WTC11 (cell line): ENCODE data around the gene NUB1.

ENCODE experiments used
- ESRRA ChIP-seq: sonication (generic); formaldehyde crosslinking; IDR thresholded peaks from 2 replicates; pipeline ENCODE4 v1.8.1; 2022; ENCODE audit warnings: mild to moderate bottlenecking, missing genetic modification reagents, borderline replicate concordance
- FOXJ3 ChIP-seq: sonication (generic); formaldehyde crosslinking; IDR thresholded peaks from 2 replicates; pipeline ENCODE4 v1.9.0; 2021; ENCODE audit warnings: missing genetic modification reagents, mild to moderate bottlenecking, borderline replicate concordance
- TF ChIP-seq, protein P1 (sequence below): fragments of 200-600 bp; IDR thresholded peaks from 2 replicates; pipeline ENCODE4 v1.8.0; 2022; ENCODE audit warnings: antibody characterized with exemption
- TF ChIP-seq, protein P2 (sequence below): sonication (generic); formaldehyde crosslinking; IDR thresholded peaks from 2 replicates; pipeline ENCODE4 v1.8.0; 2022; ENCODE audit warnings: mild to moderate bottlenecking, missing genetic modification reagents
- TF ChIP-seq, protein P3 (sequence below): sonication (generic); formaldehyde crosslinking; IDR thresholded peaks from 2 replicates; pipeline ENCODE4 v1.8.0; 2022; ENCODE audit warnings: mild to moderate bottlenecking, missing genetic modification reagents

DNA sequence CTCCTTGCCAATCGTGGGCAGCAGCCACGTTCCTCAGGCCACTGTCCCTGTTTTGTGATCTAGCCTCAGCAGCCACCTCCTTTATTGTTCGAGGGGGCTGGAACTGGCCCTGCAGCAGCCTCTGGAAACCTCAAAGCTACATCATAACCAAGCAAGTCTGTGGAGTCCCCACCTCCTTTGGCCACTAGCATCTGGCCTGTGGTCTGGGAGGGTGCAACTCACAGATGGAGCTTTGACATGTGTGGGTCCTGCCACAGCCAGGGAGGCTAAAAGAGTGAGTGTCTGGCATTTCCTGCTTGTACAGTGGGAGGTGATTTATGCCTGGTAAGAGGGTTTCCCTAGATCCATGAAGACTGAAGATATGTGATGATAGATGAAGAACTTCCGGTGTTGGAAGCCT is 32.3 kb upstream of the NUB1 start:
- TF ChIP-seq, protein P1, sequence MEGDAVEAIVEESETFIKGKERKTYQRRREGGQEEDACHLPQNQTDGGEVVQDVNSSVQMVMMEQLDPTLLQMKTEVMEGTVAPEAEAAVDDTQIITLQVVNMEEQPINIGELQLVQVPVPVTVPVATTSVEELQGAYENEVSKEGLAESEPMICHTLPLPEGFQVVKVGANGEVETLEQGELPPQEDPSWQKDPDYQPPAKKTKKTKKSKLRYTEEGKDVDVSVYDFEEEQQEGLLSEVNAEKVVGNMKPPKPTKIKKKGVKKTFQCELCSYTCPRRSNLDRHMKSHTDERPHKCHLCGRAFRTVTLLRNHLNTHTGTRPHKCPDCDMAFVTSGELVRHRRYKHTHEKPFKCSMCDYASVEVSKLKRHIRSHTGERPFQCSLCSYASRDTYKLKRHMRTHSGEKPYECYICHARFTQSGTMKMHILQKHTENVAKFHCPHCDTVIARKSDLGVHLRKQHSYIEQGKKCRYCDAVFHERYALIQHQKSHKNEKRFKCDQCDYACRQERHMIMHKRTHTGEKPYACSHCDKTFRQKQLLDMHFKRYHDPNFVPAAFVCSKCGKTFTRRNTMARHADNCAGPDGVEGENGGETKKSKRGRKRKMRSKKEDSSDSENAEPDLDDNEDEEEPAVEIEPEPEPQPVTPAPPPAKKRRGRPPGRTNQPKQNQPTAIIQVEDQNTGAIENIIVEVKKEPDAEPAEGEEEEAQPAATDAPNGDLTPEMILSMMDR, result no peak
- TF ChIP-seq, protein P2, sequence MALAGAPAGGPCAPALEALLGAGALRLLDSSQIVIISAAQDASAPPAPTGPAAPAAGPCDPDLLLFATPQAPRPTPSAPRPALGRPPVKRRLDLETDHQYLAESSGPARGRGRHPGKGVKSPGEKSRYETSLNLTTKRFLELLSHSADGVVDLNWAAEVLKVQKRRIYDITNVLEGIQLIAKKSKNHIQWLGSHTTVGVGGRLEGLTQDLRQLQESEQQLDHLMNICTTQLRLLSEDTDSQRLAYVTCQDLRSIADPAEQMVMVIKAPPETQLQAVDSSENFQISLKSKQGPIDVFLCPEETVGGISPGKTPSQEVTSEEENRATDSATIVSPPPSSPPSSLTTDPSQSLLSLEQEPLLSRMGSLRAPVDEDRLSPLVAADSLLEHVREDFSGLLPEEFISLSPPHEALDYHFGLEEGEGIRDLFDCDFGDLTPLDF (CRISPR knock-in tag), result no peak
- no peak for TF ChIP-seq ESRRA (CRISPR knock-in tag)
- TF ChIP-seq FOXJ3 (CRISPR knock-in tag), result no peak
- TF ChIP-seq, protein P3, sequence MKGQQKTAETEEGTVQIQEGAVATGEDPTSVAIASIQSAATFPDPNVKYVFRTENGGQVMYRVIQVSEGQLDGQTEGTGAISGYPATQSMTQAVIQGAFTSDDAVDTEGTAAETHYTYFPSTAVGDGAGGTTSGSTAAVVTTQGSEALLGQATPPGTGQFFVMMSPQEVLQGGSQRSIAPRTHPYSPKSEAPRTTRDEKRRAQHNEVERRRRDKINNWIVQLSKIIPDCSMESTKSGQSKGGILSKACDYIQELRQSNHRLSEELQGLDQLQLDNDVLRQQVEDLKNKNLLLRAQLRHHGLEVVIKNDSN (CRISPR knock-in tag), result no peak
